HG02571 (cell line): Measurements from ENCODE around the gene ALKBH8.
A peak's percentile ranks its signal among the peaks of the same experiment; 100 is the strongest.
"Not testable (repeated sequence)": the region's sequence is repeated elsewhere in the genome, so short reads cannot be mapped to it uniquely, and the experiment has no call there.

Experiments used
- ATAC-seq: cut with Tn5 transposase; IDR thresholded peaks from one replicate; pipeline ENCODE4 v1.9.1; 2021; ENCODE audit warnings: mild to moderate bottlenecking, moderate library complexity; ENCODE audit not compliant: unreplicated experiment

Gene ALKBH8

DNA sequence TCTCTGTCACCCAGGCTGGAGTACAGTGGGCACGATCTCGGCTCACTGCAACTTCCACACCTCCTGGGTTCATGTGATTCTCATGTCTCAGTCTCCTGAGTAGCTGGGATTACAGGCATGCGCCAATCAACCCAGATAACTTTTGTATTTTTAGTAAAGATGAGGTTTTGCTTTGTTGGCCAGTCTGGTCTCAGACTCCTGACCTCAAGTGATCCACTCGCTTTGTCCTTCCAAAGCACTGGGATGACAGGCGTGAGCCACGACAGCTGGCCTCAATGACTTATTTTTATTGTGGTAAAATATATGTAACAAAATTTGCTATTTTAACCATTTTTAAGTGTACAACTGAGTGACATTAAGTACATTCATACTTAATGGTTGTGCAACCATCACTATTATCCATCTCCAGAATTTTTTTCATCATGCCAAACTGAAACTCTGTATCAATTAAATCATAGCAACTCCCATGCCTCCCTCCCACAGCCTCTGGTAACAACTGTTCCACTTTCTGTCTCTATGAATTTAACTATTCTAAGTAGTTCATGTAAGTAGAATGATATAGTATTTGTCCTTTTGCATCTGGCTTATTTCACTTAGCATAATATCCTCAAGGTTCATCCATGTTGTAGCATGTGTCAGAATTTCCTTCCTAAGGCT, 57.2 kb downstream of the ALKBH8 start:
- ATAC-seq, result no peak

DNA sequence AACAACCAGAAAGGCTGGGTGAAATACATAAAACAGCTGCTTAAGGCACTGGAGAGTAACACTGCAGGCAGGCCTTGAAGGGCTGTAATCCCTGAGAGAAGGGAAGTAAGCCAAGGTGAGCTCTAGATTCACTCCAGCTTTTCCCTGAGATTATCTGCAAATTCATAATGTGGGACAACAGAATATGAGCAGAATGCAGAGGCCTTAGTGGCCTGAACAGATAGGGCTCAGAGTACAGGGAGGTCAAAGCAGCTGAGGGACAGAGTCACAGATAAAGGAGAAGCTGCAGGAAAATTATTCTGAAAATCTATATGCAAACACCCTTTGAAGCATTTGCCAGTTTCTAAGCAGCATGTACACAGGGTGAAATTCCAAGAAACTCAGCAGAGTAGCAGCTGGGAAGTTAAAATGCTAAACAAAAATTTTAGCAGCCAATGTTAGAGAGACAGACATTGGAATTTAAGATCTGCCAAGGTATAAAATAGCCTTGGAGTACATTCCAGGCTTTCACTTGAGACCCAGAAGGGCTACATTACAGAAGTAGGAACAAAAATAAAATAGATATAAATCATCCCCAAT, 59.8 kb downstream of the ALKBH8 start:
- ATAC-seq, result no peak

DNA sequence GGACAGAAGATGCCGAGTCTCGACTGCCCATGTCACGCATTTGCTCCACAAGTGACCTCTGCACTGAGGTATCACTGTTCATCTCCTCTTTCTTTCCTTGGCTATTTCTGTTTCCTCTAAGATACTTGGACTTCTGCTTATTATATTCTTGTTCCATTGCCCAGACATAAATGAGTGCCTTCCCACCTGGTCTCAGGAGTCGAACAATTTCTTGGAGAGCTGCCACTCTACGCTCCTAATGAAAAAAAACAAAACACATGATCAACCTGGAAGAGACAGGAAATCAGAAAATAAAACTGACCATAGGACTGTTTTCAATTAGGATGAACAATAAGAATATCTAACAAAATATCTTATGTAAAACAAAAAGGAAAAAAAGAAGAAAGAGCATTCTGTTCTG, 60.6 kb downstream of the ALKBH8 start:
- ATAC-seq, result no peak

DNA sequence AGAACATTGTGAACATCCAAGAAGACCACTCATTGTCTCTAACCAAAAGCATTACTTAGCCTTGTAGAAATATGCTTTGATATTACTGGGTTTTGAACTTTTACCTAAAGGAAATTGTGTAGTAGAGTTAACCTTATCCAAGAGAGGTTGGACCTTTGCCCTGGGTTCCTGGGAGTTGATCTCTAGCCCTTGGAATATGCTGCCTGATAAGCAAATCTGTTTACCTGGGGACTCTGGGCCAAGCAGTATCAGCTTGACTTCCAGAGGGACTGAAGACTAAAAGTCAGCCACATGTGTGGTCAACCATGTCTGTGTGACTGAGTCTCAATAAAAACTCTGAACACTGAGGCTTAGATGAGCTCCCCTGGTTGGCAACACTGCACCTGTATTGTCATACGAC, 63.8 kb downstream of the ALKBH8 start:
- ATAC-seq, result no peak

DNA sequence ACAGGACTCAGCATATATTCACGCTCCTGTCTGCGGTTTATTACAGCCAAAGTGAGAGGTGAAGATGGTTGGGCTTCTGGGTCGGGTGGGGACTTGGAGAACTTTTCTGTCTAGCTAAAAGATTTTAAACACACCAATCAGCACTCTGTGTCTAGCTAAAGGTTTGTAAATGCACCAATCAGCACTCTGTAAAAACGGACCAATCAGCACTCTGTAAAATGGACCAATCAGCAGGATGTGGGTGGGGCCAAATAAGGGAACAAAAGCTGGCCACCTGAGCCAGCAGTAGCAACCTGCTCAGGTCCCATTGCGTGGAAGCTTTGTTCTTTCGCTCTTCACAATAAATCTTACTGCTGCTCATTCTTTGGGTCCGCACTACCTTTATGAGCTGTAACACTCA, 68.2 kb downstream of the ALKBH8 start:
- ATAC-seq, result not testable (repeated sequence)

DNA sequence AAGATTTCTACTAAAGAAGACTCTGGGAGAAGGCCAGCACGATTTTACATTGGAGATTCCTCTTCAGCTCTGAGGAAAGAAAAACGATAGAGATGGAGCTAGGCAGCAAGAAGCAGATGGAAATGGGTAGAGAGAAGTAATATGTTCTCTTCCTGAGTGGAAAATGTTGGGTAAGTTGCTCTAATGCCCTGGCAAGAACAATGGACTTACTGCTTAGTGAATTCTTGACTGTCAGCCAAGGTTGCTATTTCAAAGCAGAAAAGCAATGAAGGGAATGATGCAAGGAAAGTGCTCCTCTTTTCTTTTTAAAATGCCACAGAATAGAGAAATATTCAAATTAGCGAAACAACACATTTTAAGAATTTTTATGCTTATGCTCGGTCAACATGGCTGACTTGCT, 69.5 kb downstream of the ALKBH8 start:
- ATAC-seq, result no peak

DNA sequence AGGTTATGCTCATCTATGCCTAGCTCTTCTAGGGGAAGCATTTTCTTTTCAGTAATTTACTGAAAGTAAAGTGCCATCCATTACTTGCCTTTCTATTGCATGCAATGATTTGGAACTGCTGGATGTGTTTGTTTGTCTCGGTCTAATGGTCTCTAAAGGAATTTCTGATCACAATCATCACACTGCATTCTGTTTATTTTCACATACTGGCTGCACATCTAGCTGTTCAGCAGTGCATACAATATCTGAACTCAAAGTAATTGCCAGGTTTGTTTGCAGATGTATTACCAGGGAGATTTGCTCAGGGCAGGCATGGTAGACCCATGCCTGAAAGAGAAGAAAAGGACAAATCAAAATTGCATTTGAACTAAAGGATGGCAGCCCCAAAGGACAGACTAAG, 71.5 kb downstream of the ALKBH8 start:
- no peak for ATAC-seq

DNA sequence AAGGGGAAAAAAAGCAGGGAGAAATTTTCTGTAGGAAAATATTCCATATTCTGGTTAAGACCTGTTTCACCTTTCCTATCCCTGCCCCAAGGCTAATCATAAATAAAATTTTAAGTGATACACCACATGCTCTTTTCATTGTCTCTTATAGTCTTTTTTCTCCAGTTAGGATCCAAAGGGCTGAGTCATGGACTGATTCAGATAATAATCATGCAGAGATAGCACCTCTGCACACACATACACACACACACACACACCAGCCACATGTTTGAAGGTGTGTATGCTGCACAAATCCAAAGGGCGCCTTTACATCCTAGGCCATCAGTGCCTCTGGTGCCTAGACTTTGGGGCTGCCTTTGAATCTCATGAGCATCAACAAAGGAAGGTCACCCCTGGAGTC, 72.4 kb downstream of the ALKBH8 start:
- ATAC-seq, result no peak

DNA sequence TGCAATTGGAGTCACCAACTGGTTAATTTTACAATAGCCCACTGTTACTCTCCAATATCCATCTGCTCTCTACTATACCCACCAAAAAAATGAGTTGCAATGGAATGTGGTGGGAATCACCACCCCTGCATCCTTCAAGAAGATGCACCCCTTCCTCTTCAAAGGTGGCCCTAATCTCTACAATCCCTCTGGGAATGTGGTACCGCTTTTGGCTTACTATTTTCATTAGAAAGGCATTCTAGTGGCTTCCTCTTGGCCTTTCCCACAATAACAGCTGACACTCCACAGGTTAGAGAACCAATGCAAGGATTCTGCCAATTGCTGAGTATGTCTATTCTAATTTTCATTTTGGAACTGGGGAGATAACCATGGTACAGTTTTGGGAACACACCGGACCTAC, 74.7 kb downstream of the ALKBH8 start:
- no peak for ATAC-seq

DNA sequence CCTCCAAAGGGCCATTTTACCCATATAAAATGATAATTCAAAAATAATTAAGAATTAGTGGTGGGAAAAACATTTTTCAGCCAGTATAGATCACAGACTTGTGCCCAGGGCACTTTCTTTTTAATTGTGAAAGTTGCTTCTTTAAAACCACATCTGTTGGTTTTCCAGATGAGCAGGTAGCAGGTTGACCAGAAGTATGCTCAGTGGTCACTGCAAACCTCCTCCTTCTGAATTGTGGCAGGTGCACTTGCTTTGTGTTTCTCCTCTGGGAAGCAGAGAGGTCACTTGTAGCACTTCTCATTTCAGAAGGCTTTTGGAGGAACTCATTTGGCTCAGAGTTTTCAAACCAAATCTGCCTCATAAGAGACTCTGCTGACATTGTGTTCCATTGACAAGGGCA, 83.3 kb downstream of the ALKBH8 start:
- no peak for ATAC-seq

DNA sequence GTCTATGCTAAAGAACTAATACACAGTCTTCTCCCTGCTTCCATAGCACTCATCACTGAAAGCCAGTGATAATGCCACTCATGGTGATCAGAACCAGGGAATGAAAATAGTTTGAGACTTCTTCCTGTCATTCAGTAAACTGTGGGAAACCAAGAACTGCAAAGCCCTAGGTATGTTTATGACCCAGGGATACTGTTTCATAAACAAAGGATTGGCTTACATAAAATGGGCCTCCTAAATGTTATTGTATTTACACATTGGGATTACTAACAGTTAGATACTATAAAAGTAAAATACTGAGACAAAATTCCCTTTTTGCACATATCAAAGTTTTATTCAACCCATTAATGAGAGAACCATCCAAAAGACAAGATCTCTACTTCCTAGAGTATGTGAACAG, 86.6 kb downstream of the ALKBH8 start:
- ATAC-seq, result no peak

DNA sequence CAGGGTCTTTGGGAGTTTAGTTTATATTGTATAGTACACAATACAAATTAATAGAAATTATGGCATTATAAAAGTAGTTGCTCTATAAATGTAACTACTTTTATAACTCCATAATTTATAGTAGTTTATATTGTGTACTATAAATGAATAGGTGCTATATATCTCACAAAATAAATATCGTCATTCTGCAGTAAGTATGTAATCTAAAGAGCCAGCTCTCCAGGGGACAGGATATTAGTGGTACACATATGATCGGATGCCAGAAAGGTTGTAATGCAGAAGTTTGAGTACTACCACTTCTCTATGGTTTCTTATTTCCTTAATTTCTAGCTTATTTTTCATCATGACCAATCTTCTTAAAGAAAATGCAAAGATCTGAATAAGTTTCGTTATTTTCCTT, 87.7 kb downstream of the ALKBH8 start:
- no peak for ATAC-seq

DNA sequence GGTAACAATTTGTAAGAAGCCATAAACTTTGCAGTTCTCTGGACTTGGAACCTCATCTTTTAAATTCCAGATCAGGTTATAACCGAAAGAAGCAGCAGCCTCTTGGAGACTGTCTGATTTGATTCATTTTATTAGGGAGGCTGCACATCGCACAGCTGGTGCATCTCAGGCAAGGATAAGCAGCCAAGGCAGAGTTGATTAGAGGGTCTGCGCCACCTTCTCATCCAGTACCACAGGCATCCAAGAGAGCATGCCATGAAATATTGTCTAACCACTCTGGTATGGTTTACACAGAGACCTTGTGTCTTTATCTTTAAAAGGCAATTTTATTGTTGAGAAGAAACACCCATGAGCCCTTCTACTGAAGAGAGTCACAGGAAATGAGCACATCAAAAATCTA, 91.7 kb downstream of the ALKBH8 start:
- ATAC-seq, result no peak

DNA sequence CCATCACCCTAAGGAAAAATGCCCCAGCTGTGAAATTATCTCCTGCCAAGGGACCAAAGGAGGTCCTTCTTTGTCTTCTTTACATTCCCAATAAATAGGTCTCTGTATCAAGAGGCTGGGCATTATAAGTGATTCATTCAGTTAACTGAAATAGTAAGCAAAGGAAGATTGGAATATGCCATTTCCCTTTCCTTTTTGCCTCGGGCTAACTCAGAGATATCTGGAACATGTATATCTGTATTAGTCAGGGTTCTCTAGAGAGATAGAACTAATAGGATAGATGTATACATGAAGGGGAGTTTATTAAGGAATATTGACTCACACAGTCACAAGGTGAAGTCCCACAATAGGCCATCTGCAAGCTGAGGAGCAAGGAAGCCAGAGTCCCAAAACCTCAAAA, 92.6 kb downstream of the ALKBH8 start:
- no peak for ATAC-seq

DNA sequence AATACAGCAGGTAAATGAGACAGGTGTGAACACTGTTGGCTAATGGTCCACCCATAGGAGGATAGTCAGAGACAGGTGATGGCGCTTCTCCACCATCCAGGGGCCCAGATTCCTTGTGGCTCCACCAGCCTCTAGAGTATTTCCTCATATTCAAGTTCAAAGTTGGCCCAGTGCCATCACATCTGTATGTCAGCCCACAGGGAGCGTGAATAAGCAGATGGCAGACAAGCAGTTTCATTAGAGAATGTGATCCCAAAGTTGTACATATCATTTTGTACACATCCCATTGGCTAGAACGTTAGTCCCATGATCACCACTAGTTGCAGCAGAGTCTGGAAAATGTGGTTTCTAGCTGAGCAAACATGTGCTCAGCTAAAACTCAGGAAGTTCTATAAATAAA, 96.9 kb downstream of the ALKBH8 start:
- no peak for ATAC-seq

DNA sequence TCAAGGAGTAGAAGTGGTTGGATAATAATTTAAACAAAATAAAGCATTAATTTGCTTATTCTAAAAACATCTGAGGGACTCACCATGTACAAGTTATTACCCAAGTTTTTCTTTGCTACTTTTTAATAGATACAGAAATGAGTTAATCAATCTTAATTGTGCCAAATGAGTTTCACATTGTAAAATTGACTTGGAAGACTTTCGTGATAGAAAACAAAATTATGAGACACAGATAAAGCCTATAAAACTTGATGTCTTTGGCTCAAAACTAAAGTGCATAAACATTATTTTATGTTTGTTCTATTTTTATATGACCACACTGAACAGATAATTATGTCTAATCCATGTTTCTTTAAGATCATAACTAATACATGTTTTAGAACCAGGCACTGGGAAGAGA, 97.8 kb downstream of the ALKBH8 start:
- ATAC-seq, result no peak

DNA sequence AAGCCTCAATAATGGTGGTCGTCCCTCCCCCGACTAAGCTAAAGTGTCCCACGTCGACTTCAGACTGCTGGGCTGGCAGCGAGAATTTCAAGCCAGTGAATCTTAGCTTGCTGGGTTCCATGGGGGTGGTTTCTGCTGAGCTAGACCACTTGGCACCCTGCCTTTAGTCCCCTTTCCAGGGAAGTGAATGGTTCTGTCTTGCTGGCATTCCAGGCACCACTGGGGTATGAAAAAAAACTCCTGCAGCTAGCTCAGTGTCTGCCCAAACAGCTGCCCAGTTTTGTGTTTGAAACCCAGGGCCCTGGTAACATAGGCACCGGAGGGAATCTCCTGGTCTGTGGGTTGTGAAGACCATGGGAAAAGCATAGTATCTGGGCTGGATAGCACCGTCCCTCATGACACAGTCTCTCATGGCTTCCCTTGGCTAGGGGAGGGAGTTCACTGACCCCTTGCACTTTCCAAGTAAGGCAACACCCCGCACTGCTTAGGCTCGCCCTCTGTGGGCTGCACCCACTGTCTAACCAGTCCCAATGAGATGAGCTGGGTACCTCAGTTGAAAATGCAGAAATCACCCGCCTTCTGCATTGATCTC, 99.2 kb downstream of the ALKBH8 start:
- ATAC-seq, result not testable (repeated sequence)

DNA sequence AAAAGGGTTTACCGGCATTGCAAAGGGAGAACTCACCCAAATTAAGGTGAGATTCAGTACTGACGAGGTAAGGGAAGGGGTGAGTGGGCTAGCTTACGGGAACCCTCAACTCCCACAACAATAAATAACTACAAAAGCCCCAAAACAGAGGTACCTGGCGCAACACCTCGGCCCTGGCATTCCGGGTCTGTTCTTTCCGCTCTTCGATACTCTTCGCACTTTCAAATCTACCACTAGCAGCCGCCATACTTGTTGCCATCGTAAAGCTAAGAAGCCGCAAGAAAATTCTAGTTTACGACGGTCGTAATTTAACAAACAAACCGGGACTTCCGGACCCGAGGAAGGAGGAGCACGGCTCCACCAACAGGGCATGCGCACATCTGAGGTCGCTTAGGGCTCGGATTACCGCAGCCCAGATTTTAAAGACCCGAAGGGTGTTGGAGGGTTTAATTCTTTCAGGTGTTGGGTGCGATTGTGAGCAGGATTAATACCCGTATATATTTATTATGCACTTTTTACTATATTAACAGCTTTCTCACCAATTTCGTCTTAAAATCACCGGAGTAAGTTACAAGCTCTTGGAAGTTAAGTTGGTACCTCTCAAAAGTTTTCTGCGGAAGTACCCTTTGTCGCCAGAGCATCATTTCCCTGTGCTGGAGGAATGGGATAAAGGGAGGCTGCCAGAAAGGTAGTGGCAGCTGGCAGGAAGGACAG, 107.8 kb downstream of the ALKBH8 start, which contains the start of gene CWF19L2:
Gene CWF19L2 (minus strand): TSS at position 268 of the 714 bp plus-strand sequence. CDS start 9 bp downstream, at position 259.
- ATAC-seq, result peak; percentile 98

DNA sequence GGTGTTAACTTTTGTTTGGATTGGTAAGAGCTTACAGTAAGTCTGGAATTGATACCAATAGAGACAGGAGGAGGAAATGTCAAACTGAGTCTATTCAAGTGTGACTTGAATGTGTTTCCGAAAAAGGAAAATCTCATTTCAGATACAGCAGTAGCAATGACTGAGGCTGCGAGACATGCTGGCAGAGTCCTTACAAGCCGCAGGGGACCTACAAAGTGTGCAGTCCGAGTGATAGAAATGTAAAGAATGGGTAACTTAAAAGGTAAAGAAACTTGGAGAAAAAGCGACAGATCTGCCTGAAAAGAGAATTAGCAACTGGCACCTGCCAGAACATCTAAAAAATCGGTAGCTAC, 108.4 kb downstream of the ALKBH8 start:
- ATAC-seq, result peak; percentile 26

DNA sequence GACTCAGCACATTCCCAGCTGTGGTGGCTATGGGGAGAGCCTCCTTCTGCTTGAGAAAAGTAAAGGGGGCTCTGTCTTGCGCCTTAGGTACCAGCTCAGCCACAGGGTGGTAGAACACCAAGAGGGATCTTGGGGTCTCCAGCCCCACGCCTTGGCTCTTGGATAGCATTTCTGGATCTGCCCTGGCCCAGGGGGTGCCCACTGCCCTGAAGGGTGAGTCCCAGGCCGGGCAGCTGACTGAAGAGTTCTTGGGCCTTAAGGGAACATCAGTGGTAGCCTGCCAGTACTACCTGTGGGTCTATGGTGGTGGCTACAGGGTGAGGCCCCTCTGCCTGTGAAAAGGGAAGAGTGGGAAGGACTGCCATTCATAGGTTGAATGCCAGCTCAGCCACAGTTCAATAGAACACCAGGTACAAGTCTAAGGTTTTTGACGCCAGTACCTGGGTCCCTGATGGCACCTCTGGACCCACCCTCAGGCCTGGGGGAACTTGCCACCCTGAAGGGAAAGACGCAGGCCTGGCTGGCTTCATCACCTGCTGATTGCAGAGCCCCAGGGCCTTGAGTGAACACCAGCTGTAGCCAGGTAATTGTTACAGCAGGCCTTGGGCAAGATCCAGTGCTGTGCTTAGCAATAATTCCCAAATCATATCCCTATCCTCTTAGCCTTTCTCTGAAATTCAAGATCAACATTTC, 111.8 kb downstream of the ALKBH8 start:
- ATAC-seq, result no peak
